Vein endothelial cell (primary cell): ENCODE data around the gene PTTG1. TPM values are rescaled to one million over a fixed set of nuclear protein-coding genes. Genes with fewer than 3 reads are reported as not detected.

Experiments
- small RNA-seq: library from RNA; depleted of rRNA; stranded (forward); fragments of <200 nt; gene quantifications from one replicate; pipeline ENCODE3, GENCODE V24; 2012
- total RNA-seq: library from RNA; depleted of rRNA; stranded (reverse); fragments of >200 nt; gene quantifications from 2 replicates; pipeline ENCODE4 v1.2.3, GENCODE V29; 2012

The PTTG1 gene
- total RNA-seq: 104 and 151 TPM in 2 replicates

DNA sequence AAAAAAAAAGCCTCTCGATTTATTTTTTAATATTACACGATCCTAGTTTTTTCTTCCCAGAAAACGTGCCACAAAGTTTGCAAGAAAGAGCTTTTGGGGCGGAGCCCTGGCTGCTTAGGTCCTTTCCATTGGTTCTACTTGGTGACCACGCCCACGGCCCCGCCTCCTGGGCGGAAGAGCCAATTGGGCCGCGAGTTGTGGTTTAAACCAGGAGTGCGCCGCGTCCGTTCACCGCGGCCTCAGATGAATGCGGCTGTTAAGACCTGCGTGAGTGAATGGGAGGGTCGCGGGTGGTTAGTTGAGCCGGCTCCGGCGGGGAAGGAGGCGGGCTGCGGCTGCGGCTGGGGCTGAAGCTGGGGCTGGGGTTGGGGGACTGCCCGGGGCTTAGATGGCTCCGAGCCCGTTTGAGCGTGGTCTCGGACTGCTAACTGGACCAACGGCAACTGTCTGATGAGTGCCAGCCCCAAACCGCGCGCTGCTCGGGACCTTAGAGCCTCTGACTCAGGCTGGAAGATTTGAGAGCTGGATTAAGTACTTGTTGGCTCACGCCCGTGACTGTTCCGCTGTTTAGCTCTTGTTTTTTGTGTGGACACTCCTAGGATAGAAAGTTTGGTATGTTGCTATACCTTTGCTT is at the start of gene PTTG1:
Gene PTTG1 (plus strand): TSS at position 231 of the 634 bp plus-strand sequence. CDS start 458 bp downstream, outside the sequence.

DNA sequence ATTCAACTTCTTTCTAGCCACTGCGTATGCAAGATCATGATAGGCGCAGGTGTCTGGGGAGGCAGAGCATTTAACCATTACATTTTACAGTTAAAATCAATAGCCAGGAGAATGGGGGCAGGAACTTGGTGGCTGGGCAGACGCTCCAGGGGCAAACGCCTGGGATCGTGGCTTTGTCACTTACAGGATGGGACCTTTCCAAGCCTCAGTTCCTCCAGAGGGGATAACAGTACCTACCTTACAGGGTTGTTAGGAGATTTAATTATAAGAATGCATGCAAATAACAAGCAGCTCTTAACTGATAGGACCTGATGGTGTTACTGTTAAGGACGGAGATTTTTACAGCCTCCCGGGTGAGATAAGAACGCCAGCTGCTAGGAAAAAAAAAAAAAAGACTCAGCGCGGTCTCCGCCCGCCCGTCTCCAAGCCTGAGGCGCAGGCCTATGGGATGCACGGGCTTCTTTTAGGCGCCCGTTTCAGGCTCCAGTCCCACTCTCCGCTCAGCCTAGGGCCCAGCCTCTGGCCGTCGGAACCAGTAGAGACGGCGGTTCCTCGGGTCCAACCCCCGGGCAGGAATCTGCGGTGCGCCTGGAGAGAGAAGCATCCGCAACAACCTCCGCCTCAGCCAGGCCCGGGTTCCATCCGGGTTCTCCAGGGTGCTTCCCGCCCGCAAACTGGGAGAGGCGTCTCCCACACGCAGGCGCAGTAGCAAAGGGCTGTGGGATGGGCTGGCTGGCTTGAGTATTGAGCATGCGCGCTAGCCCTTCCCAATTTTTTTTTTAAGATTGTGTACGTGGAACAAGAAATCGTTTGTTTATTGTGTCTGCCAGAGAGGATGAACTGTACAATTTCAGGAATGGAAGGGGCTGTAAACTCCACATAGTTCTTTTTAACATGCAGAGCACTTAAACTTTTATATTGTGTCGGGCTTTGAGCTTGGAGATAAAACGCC is 22.0 kb upstream of the PTTG1 start, which contains the start of gene FAM200C:
Gene FAM200C (minus strand): TSS at position 653 of the 952 bp plus-strand sequence. CDS start 4,564 bp downstream, outside the sequence.

DNA sequence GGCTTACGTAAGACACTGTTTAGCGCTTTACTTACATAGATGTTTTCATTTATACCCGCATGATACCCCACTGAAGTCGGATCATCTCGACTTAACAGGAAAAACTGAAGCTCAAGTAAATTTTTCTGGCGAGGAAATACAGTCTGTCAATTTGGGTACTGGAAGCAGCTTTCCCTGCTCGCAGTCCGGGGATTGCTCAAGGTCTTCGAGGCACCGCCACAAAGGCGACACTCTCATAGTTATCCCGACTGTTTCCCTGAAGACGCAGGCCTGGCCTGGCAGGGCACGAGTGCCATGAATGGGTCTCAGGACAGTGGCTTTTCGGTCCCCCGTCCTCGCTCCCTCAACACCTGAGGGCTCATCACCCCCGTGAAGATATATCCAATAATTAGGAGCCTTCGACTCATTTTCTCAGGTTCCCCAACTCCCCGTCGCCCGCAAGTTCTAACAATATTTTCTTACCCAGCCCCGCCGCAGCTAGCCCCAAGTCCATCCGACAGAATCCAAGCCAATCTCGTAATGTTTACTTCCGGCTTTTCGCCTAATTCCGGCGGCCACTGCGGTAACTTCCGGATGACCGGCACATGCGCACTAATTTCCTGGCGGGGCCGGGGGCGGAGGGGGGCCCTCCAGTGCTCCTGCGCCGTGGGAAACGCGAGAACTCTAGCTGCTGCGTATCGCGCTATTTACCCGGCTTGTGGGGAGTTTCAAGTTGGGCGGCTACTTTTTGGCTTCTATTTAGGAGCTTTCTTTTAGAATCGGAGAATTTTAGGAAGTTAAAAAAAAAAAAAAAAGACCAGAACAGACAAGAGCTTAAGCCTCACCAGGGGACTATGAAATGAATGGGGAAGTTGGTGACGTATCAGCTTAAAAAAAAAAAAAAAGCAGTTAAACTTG is 2.8 kb upstream of the PTTG1 start, which contains the start of gene SLU7:
Gene SLU7 (minus strand): TSS at position 521 of the 897 bp plus-strand sequence. CDS start 3,787 bp downstream, outside the sequence.

Small RNA genes lying within 50 kb of the gene (small RNA-seq; reads per million reads assigned to genes)
- gene MIR3142: not detected

Other genes with a start within 250 kb of the PTTG1 start
- not detected in 2 replicates for gene FABP6, start 192.3 kb upstream of the PTTG1 start, total RNA-seq
- gene CCNJL, start 109.3 kb upstream of the PTTG1 start, total RNA-seq: 10.1 and 12.4 TPM in 2 replicates
- 0.10 TPM in 1 of 2 replicates, not detected in the other for gene C1QTNF2, start 51.2 kb upstream of the PTTG1 start, total RNA-seq
- gene FAM200C, start 21.8 kb upstream of the PTTG1 start, total RNA-seq: 2.0 and 3.3 TPM in 2 replicates
- 45.8 and 54.2 TPM in 2 replicates for gene SLU7, start 2.8 kb upstream of the PTTG1 start, total RNA-seq